ENCODE data around the gene PYURF. TPM values are rescaled to one million over a fixed set of nuclear protein-coding genes. Genes with fewer than 3 reads are reported as not detected.

Gene PYURF, protein sequence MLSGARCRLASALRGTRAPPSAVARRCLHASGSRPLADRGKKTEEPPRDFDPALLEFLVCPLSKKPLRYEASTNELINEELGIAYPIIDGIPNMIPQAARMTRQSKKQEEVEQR
- total RNA-seq, result 10 to 100 TPM; 48.2 to 87.8 (median 57.4) TPM
- 100 to 1,000 TPM in 1 of 3 donors, 10 to 100 TPM in 2; 75.0 to 110 (median 96.4) TPM for polyA plus RNA-seq
- long read RNA-seq, donor 1, transcript PYURF-201 (2 exons, 1,361 nt), result major isoform, 70 of 70 reads
- long read RNA-seq, donor 1, partial matches to known transcripts, result 0 of 70 reads
- long read RNA-seq, donor 1, other reads (novel, unspliced or antisense), result 0 of 70 reads
- long read RNA-seq, donor 2, transcript PYURF-201 (2 exons, 1,361 nt), result major isoform, 51 of 51 reads
- long read RNA-seq, donor 2, partial matches to known transcripts, result 0 of 51 reads
- long read RNA-seq, donor 2, other reads (novel, unspliced or antisense), result 0 of 51 reads

DNA sequence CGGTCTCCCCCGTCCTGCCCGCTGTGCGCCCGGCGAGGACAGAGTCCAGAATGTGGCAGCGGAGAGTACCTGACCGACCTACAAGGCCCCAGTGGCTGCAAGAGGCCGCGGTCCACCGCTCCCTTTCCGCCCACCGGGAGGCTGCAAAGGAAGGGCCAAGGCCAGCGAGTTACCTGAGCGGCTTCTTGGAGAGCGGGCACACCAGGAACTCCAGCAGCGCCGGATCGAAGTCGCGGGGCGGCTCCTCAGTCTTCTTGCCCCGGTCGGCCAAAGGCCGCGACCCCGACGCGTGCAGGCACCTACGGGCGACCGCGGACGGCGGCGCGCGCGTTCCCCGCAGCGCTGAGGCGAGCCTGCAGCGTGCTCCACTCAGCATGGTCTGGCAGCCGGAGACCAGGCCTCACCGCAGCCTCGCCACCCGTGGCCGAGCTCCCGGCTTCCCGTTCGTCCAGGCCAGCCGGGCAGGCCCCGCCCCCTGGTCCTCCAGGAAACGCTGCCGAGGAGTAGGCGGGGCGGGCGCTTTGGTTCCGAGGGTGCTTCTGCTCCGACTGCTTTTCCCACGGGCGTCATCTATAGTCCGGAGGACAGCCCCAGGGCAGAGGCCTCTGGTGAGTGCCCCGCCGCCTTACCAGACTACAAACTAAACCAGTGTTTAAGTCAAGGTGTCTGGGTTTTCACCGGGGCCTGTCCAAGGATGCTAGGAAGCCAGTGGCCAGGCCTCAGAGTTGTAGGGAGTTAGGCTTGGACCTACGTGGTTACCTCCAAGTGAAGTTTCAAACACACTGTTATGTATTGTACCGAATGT is at the start of gene PYURF:
TSS of gene PYURF (minus strand) at position 452 of the 805 bp plus-strand sequence. CDS start at position 376, 76 bp downstream.
- H3K27me3 ChIP-seq (replicated peaks in 1 of 7), result no peaks in the 10 kb centered on the region
- H3K9me3 ChIP-seq, result no peaks in the 10 kb centered on the region
- TF ChIP-seq, protein P1, sequence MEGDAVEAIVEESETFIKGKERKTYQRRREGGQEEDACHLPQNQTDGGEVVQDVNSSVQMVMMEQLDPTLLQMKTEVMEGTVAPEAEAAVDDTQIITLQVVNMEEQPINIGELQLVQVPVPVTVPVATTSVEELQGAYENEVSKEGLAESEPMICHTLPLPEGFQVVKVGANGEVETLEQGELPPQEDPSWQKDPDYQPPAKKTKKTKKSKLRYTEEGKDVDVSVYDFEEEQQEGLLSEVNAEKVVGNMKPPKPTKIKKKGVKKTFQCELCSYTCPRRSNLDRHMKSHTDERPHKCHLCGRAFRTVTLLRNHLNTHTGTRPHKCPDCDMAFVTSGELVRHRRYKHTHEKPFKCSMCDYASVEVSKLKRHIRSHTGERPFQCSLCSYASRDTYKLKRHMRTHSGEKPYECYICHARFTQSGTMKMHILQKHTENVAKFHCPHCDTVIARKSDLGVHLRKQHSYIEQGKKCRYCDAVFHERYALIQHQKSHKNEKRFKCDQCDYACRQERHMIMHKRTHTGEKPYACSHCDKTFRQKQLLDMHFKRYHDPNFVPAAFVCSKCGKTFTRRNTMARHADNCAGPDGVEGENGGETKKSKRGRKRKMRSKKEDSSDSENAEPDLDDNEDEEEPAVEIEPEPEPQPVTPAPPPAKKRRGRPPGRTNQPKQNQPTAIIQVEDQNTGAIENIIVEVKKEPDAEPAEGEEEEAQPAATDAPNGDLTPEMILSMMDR (IDR thresholded peaks at IDR 0.05 in 8 of 11, conservative IDR thresholded peaks at IDR 0.05 in 3 of 11), result no peak
- TF ChIP-seq POLR2A (IDR thresholded peaks at IDR 0.05) (peak in 2 of 3 donors; percentile 17 to 57), POLR2AphosphoS5 (IDR thresholded peaks at IDR 0.05) (peak; percentile 92 to 97 (median 94))
- WGBS, 5 donors, result 0 to 2% (median 1%) methylated on average over 9 to 68 of the region's 68 CpGs
- intact Hi-C loops (cut with DNase I; ENCODE audit: low total_unique reads), result no loop called here
- peak within 1 kb of the TSS; percentile 76 to 97 (median 82) for H3K4me3 ChIP-seq
- H3K4me1 ChIP-seq, result peaks cover 9 to 49% (median 35%) of the 10 kb centered on the region in 6 donors
- H3K36me3 ChIP-seq, result peaks cover 0 to 32% (median 15%) of the 10 kb centered on the region in 6 donors
- H3K27ac ChIP-seq, result peak within 1 kb of the TSS; percentile 84 to 93 (median 89)
- peak; percentile 96 for DNase-seq

DNA sequence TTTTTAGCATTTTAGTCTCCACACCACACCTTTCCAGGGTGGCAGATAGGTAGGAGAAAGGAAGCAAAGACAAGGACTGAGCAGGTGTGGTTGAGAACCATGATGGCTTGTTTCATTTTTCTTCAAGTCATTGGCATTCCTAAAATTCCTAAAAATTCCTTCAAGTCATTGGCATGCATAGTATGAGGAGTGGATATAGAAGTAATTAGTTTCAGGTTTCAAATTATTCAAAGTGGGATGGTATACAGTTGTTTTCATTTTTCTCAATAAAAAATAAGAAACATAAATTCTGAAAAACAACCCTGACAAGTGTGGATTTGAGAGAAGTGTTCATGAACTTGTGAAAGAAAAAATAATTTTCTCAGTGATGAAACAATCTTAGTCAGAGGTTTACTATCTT is 46.4 kb upstream of the PYURF start:
- no peaks in the 10 kb centered on the region for H3K4me1 ChIP-seq
- H3K4me3 ChIP-seq, result no peak overlapping the region
- no peak overlapping the region for H3K27ac ChIP-seq
- TF ChIP-seq, protein P1 (IDR thresholded peaks at IDR 0.05 in 8 of 11, conservative IDR thresholded peaks at IDR 0.05 in 3 of 11), result no peak
- TF ChIP-seq POLR2A (IDR thresholded peaks at IDR 0.05) (no peak), POLR2AphosphoS5 (IDR thresholded peaks at IDR 0.05) (no peak)
- no peaks in the 10 kb centered on the region for H3K27me3 ChIP-seq (replicated peaks in 1 of 7)
- intact Hi-C loops (cut with DNase I; ENCODE audit: low total_unique reads), result no loop called here
- H3K9me3 ChIP-seq, result no peaks in the 10 kb centered on the region
- no peaks in the 10 kb centered on the region for H3K36me3 ChIP-seq
- DNase-seq, result no peak

DNA sequence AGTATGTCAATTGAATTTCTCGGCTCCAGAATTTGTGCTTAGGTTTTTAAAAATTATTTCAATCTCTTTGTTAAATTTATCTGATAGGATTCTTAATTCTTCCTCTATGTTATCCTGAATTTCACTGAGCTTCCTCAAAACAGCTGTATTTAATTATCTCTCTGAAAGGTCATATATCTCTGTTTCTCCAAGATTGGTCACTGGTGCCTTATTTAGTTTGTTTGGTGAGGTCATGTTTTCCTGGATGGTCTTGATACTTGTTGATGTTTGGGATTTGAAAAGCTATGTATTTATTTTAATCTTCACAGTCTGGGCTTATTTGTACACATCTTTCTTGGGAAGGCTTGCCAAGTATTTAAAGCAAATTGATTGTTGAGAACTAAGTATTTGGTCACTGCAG is 44.0 kb upstream of the PYURF start:
- intact Hi-C loops (cut with DNase I; ENCODE audit: low total_unique reads), result no loop called here
- 82 to 100% (median 94%) methylated on average over 1 of the region's 1 CpG for WGBS, 5 donors
- no peak for DNase-seq
- no peaks in the 10 kb centered on the region for H3K27me3 ChIP-seq (replicated peaks in 1 of 7)
- H3K27ac ChIP-seq, result no peak overlapping the region
- H3K36me3 ChIP-seq, result no peaks in the 10 kb centered on the region
- no peaks in the 10 kb centered on the region for H3K4me1 ChIP-seq
- H3K9me3 ChIP-seq, result no peaks in the 10 kb centered on the region
- TF ChIP-seq, protein P1 (IDR thresholded peaks at IDR 0.05 in 8 of 11, conservative IDR thresholded peaks at IDR 0.05 in 3 of 11), result no peak
- TF ChIP-seq POLR2AphosphoS5 (IDR thresholded peaks at IDR 0.05) (no peak), POLR2A (IDR thresholded peaks at IDR 0.05) (no peak)
- no peak overlapping the region for H3K4me3 ChIP-seq

DNA sequence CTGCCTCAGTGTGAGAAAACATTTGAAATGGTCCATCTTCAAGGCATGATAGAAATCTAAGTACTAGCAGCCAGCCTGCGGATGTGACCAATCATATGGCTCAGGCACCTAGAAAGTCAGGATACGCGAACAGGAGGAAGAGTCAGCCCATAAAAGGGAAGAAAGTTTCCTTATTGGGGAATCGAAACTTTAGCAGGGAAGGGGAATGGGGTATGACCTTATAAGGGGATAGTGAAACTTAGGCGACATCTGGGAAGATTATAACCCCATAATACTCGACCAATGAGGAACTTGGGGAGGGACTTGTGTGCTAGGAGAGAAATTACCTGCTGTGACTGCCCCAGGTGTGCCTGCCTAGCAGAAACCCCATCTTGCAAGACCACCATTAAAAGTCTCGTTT is 26.2 kb upstream of the PYURF start:
- 82 to 90% (median 87%) methylated on average over 7 of the region's 7 CpGs for WGBS, 5 donors
- Histone ChIP-seq H3K36me3 (no peaks in the 10 kb centered on the region), H3K9me3 (no peaks in the 10 kb centered on the region), H3K4me3 (no peak overlapping the region), H3K27me3 (replicated peaks in 1 of 7) (no peaks in the 10 kb centered on the region), H3K27ac (no peak overlapping the region), H3K4me1 (no peaks in the 10 kb centered on the region)
- DNase-seq, result no peak
- TF ChIP-seq POLR2A (IDR thresholded peaks at IDR 0.05) (no peak), POLR2AphosphoS5 (IDR thresholded peaks at IDR 0.05) (no peak)
- TF ChIP-seq, protein P1 (IDR thresholded peaks at IDR 0.05 in 8 of 11, conservative IDR thresholded peaks at IDR 0.05 in 3 of 11), result no peak
- intact Hi-C loops (cut with DNase I; ENCODE audit: low total_unique reads), result no loop called here

All from spleen (tissue), 13 donors.